ENCODE data around the gene PRKD3. TPM values are rescaled to one million over a fixed set of nuclear protein-coding genes. Genes with fewer than 3 reads are reported as not detected.
A peak's percentile ranks its signal among the peaks of the same experiment; 100 is the strongest.

The PRKD3 gene
- polyA plus RNA-seq (2012; ENCODE audit: insufficient read length, low read depth): 22.1 TPM

- TF ChIP-seq FOXP2 (optimal IDR thresholded peaks at IDR 0.05; ENCODE audit: borderline replicate concordance, extremely low read depth, extremely low read length, insufficient read depth) (peak; percentile 38), TAF1 (IDR thresholded peaks at IDR 0.05; ENCODE audit: borderline replicate concordance, insufficient read depth, low read length) (no peak)
Measured at GRCh38 chr2:37324786-37325624, at the start of gene PRKD3. PRKD3 (minus strand) TSS chr2:37324833; CDS start chr2:37316524, 8,309 bp downstream.

- TF ChIP-seq TAF1 (IDR thresholded peaks at IDR 0.05; ENCODE audit: borderline replicate concordance, insufficient read depth, low read length) (no peak), FOXP2 (optimal IDR thresholded peaks at IDR 0.05; ENCODE audit: borderline replicate concordance, extremely low read depth, extremely low read length, insufficient read depth) (no peak), POLR2AphosphoS5 (IDR thresholded peaks at IDR 0.05; ENCODE audit: low read depth, low read length) (no peak), SIN3A (IDR thresholded peaks at IDR 0.05; ENCODE audit: borderline replicate concordance, insufficient read depth, low read length) (no peak)
Measured at GRCh38 chr2:37372000-37372399, 47.4 kb upstream of the PRKD3 start.

DNA sequence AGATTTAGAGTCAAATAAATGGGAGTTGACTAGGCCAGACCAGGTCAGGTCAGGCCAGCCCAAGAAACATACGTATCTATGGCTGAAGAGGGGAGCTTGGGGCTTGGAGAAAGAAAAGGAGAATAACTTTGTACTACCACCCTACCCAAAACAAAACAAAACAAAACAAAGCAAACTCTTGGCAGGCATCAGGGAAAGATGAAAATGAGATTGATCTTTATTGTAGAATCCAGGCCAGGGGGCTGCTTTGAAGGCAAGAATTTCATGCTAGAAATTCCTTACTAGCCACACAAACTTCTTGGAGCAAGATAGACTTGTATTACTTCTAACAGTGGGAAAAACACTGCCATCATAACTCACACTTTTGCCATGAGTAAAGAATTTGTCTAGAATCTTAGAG lies 46.0 kb upstream of the PRKD3 start:
- TF ChIP-seq FOXP2 (optimal IDR thresholded peaks at IDR 0.05; ENCODE audit: borderline replicate concordance, extremely low read depth, extremely low read length, insufficient read depth): no peak
- TF ChIP-seq POLR2AphosphoS5 (IDR thresholded peaks at IDR 0.05; ENCODE audit: low read depth, low read length): no peak
- no peak for TF ChIP-seq TAF1 (IDR thresholded peaks at IDR 0.05; ENCODE audit: borderline replicate concordance, insufficient read depth, low read length)
- TF ChIP-seq SIN3A (IDR thresholded peaks at IDR 0.05; ENCODE audit: borderline replicate concordance, insufficient read depth, low read length): no peak
- TF ChIP-seq, protein P1, sequence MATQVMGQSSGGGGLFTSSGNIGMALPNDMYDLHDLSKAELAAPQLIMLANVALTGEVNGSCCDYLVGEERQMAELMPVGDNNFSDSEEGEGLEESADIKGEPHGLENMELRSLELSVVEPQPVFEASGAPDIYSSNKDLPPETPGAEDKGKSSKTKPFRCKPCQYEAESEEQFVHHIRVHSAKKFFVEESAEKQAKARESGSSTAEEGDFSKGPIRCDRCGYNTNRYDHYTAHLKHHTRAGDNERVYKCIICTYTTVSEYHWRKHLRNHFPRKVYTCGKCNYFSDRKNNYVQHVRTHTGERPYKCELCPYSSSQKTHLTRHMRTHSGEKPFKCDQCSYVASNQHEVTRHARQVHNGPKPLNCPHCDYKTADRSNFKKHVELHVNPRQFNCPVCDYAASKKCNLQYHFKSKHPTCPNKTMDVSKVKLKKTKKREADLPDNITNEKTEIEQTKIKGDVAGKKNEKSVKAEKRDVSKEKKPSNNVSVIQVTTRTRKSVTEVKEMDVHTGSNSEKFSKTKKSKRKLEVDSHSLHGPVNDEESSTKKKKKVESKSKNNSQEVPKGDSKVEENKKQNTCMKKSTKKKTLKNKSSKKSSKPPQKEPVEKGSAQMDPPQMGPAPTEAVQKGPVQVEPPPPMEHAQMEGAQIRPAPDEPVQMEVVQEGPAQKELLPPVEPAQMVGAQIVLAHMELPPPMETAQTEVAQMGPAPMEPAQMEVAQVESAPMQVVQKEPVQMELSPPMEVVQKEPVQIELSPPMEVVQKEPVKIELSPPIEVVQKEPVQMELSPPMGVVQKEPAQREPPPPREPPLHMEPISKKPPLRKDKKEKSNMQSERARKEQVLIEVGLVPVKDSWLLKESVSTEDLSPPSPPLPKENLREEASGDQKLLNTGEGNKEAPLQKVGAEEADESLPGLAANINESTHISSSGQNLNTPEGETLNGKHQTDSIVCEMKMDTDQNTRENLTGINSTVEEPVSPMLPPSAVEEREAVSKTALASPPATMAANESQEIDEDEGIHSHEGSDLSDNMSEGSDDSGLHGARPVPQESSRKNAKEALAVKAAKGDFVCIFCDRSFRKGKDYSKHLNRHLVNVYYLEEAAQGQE (IDR thresholded peaks at IDR 0.05; ENCODE audit: insufficient read depth in 1 of 2, low read depth in 2 of 2, low read length in 2 of 2): no peak

DNA sequence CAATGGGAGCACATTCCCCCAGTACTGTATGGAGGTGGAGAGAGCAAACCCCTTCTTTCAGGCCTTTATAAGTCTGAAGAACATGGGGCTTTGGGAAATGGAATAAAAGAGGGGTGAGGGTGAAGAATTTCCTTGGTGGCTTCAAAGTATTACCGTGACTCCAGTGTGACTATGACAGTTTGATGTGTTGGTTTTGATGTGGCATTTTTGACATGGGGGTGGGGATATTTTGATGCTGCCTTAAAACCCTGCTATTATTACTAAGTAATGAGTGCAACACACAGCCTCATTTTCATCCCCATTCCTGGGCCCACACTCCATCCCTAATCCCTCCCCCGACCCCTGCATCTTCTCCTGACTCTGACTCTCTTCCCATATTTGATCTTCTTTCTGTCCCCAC lies 43.4 kb upstream of the PRKD3 start:
- TF ChIP-seq SIN3A (IDR thresholded peaks at IDR 0.05; ENCODE audit: borderline replicate concordance, insufficient read depth, low read length): no peak
- TF ChIP-seq TAF1 (IDR thresholded peaks at IDR 0.05; ENCODE audit: borderline replicate concordance, insufficient read depth, low read length): no peak
- TF ChIP-seq, protein P1 (IDR thresholded peaks at IDR 0.05; ENCODE audit: insufficient read depth in 1 of 2, low read depth in 2 of 2, low read length in 2 of 2): no peak
- no peak for TF ChIP-seq FOXP2 (optimal IDR thresholded peaks at IDR 0.05; ENCODE audit: borderline replicate concordance, extremely low read depth, extremely low read length, insufficient read depth)
- no peak for TF ChIP-seq POLR2AphosphoS5 (IDR thresholded peaks at IDR 0.05; ENCODE audit: low read depth, low read length)

GRCh38 chr2:37367310-37367709 lies 42.7 kb upstream of the PRKD3 start:
- no peak for TF ChIP-seq TAF1 (IDR thresholded peaks at IDR 0.05; ENCODE audit: borderline replicate concordance, insufficient read depth, low read length)

DNA sequence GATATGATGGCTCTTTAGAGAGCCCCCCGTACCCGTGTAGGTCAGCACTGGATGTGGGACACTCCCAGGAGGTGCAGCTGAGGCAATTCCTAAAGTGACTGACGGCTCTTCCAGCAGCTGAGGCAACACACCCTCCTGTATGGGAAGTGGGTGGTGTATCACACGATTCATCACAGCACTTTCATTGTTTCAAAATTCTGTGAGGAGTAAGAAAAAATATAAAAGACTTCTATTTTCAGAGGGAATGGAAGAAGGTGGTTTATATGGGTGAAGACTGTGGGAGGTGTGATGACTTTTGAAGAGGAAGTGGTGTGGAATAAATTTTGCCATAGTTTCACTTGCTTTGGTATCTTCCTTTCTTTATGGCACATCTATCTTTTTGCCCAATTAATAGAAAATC lies 42.1 kb upstream of the PRKD3 start:
- no peak for TF ChIP-seq SIN3A (IDR thresholded peaks at IDR 0.05; ENCODE audit: borderline replicate concordance, insufficient read depth, low read length)

GRCh38 chr2:37365669-37366068 lies 41.0 kb upstream of the PRKD3 start:
- TF ChIP-seq POLR2AphosphoS5 (IDR thresholded peaks at IDR 0.05; ENCODE audit: low read depth, low read length): no peak
- TF ChIP-seq, protein P1 (IDR thresholded peaks at IDR 0.05; ENCODE audit: insufficient read depth in 1 of 2, low read depth in 2 of 2, low read length in 2 of 2): no peak
- TF ChIP-seq TAF1 (IDR thresholded peaks at IDR 0.05; ENCODE audit: borderline replicate concordance, insufficient read depth, low read length): no peak
- TF ChIP-seq FOXP2 (optimal IDR thresholded peaks at IDR 0.05; ENCODE audit: borderline replicate concordance, extremely low read depth, extremely low read length, insufficient read depth): no peak
- TF ChIP-seq SIN3A (IDR thresholded peaks at IDR 0.05; ENCODE audit: borderline replicate concordance, insufficient read depth, low read length): no peak
